Mononuclear cell (primary cell): ENCODE data around the gene PCMTD2. TPM values are rescaled to one million over a fixed set of nuclear protein-coding genes. Genes with fewer than 3 reads are reported as not detected.

Experiments used
- H3K27me3 ChIP-seq: 2 replicates; pipeline ENCODE4 v1.6.0; 2011; ENCODE audit warnings: low read length, control low read depth; ENCODE audit not compliant: insufficient read depth
- H3K4me1 ChIP-seq: 2 replicates; pipeline ENCODE4 v1.5.1; 2011; ENCODE audit warnings: mild to moderate bottlenecking, low read length, control low read depth; ENCODE audit not compliant: insufficient read depth
- H3K4me3 ChIP-seq: 2 replicates; pipeline ENCODE4 v1.5.1; 2011; ENCODE audit warnings: mild to moderate bottlenecking, low read length, moderate library complexity
- H3K9me3 ChIP-seq: 2 replicates; pipeline ENCODE4 v1.5.1; 2011; ENCODE audit warnings: low read depth, mild to moderate bottlenecking, control low read depth, low read length
- total RNA-seq: library from RNA; depleted of rRNA; stranded (reverse); fragments of >200 nt; gene quantifications from one replicate; pipeline ENCODE4 v1.2.3, GENCODE V29; 2012

PCMTD2 gene
- 57.8 TPM for total RNA-seq

DNA sequence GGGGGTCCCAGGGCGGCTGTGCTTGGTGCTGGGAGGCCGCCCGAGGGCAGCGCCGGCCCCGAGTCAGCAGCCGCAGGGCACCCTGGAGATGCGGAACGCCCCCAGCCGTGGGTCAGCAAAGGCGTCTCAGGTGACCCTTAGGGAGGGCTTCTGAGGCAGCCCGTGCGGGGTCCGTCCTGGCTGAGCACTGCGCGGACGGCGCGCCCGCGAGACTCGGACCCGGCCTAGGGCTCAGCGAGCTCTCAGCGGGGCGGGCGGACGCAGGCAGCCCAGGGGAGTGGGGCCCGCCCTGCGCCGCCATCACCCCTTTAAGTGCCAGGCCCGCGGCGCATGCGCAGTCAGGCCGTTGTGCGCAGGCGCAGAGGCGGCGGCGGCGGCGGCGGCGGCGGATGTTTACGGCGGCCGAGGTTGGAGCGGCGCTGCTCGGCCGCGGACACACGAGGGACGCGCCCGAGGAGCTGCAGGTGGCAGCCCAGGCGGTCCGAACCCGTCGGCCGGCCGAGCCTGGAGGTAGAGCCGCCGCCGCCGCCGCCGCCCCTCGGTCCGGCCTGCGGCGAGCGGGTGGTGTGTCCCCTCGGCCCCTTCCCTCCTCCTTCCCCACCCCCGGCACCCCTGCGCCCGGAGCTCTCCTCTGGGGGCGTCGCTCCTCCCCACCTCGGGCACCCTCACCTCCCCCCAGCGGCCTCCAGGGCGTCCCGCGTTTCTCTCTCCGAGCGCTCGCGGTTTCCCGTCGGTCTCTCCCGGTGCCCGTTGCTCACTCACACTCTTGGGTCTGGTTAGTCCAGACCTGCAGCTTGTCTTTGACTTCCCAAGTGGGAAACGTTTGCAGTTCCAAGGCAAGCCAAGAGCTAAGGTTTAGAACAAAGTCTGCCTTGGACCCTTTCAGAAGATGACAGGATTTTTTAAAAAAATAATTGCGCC is at the start of gene PCMTD2:
TSS of gene PCMTD2 (plus strand) at position 388 of the 921 bp plus-strand sequence. CDS start 4,218 bp downstream, outside the sequence.
- Histone ChIP-seq H3K4me3 (peak within 1 kb of the TSS; percentile 70), H3K4me1 (peaks cover 35% of the 10 kb centered on the region), H3K9me3 (no peaks in the 10 kb centered on the region), H3K27me3 (peaks cover under 1% of the 10 kb centered on the region)

DNA sequence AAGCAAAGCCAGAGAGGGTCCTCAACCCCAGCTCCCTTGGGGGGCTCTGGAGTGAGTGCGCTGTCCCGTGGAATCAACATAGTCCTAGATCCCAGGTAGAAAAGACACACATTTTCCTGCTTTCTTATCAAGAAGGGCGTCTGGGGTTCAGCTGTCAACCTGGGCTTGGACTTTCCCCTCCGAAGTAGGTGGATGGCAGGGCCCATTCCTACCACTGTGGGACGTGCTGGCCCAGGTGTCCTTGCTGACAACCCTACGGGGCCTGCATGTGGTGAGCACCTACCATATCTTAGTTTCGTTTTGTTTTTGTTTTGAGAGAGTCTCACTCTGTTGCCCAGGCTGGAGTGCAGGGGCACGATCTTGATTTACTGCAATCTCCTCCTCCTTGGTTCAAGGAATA is 48.9 kb upstream of the PCMTD2 start:
- H3K4me1 ChIP-seq: no peaks in the 10 kb centered on the region
- no peaks in the 10 kb centered on the region for H3K9me3 ChIP-seq
- H3K27me3 ChIP-seq: no peaks in the 10 kb centered on the region
- no peak overlapping the region for H3K4me3 ChIP-seq

DNA sequence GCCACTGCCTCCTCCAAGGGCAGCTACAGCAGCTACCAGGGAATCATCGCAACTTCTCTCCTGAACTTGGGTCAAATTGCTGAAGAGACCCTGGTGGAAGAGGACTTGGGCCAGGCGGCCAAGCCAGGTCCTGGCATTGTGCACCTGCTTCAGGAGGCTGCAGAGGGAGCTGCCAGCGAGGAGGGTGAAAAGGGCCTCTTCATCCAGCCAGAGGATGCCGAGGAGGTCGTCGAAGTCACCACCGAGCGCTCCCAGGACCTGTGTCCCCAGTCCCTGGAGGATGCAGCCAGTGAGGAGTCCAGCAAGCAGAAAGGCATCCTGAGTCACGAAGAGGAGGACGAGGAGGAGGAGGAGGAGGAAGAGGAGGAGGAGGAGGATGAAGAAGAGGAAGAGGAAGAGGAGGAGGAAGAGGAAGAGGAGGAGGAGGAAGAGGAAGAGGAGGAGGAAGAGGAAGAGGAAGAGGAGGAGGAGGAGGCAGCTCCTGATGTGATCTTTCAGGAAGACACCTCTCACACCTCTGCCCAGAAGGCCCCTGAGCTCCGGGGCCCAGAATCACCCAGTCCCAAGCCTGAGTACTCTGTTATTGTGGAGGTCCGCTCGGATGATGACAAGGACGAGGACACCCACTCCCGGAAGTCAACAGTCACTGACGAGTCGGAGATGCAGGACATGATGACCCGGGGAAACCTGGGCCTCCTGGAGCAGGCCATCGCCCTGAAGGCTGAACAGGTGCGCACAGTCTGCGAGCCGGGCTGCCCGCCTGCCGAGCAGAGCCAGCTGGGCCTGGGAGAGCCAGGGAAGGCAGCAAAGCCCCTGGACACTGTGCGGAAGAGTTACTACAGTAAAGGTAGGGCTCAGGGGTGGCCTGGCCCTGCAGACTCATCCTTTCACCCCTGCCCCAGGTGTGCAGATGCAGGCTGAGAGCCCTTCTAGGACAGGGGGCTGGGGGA is 47.6 kb upstream of the PCMTD2 start:
- Histone ChIP-seq H3K9me3 (no peaks in the 10 kb centered on the region), H3K27me3 (no peaks in the 10 kb centered on the region)

DNA sequence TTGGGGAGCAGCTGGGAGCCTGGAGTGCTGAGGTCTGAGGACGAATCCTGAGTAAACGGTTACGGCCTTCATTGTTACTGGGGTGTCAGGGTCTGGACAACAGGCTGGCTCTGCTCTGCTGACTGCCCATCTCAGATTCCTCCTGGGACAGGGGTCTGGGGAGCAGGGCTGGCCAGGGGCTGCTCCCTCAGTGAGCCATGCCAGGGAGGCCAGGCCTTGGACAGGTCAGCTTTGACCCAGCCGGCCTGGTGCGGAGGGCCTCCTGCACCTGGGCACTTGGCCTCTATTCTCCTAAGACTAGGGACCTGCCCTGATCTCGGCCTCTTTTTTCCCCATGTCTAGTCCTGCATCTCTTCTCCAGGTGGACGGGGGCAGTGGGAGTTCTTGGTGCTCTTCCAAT is 46.4 kb upstream of the PCMTD2 start:
- Histone ChIP-seq H3K4me1 (no peaks in the 10 kb centered on the region), H3K4me3 (no peak overlapping the region), H3K27me3 (no peaks in the 10 kb centered on the region), H3K9me3 (no peaks in the 10 kb centered on the region)

More for the DNA sequence above, 47.6 kb upstream of the PCMTD2 start:
- Histone ChIP-seq H3K4me1 (no peaks in the 10 kb centered on the region), H3K4me3 (no peak overlapping the region)

DNA sequence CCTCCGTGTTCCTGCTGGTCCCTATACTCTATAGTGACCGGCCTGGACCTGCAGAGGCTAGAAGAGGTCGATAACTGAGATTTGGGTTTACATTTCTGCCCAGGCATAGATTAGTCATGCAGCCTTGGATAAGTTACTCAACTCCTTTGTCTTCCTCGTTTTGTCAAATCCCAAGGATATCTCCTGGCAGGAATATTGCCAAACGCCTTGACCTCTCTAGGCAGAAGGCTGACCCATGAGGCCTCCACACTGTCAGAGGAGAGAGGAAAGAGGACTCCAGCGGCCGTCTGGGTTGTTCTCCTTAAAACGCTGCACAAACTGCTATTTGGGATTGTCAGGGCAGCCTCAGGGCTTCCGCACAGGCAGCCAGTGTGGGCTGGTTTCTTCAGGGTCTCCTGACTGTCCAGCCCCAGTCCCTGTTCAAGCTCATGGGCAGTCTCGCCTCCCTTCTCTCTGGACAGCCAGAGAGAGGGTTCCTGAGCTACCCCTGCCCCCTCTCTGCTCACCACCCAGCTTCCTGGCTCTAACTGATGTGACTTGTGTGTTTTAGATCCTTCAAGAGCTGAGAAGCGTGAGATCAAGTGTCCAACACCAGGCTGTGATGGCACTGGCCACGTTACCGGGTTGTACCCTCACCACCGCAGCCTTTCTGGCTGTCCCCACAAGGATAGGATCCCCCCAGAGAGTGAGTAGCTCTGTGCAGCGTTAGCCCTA is 44.7 kb upstream of the PCMTD2 start:
- no peaks in the 10 kb centered on the region for H3K4me1 ChIP-seq
- H3K4me3 ChIP-seq: no peak overlapping the region
- H3K27me3 ChIP-seq: no peaks in the 10 kb centered on the region
- H3K9me3 ChIP-seq: no peaks in the 10 kb centered on the region

DNA sequence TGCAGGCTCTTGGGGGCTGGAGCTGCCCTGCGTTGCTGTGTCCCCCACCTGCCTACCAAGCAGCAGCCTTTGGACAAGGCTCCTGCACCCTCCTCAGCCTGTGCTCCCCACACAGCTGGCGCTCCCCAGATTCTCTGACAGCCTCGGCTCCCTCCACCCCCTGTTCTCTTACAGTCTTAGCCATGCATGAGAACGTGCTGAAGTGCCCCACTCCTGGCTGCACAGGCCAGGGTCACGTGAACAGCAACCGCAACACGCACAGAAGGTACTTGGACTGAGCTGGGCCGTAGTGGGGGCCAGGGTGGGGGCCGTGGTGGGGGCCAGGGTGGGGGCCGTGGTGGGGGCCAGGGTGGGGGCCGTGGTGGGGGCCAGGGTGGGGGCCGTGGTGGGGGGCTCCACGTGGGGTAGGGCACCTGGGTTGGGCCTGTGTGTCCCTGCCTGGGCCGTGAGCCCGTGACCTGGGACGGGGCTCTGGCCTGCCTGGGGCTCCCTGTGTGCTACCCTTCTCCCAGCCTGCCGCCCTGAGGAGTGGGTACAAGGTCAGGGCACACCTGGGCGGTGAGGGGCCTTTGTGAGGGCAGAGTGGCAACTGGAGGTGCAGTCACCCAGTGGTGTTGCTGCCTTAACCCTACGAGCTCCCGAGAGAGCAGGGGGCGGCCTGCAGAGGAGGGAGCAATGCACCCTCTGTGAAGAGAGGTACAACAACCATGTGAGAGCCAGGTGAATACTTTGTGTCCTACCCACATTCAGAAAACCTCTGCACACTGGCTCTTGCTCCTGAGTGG is 43.5 kb upstream of the PCMTD2 start:
- Histone ChIP-seq H3K4me3 (no peak overlapping the region), H3K27me3 (no peaks in the 10 kb centered on the region), H3K9me3 (no peaks in the 10 kb centered on the region), H3K4me1 (no peaks in the 10 kb centered on the region)

DNA sequence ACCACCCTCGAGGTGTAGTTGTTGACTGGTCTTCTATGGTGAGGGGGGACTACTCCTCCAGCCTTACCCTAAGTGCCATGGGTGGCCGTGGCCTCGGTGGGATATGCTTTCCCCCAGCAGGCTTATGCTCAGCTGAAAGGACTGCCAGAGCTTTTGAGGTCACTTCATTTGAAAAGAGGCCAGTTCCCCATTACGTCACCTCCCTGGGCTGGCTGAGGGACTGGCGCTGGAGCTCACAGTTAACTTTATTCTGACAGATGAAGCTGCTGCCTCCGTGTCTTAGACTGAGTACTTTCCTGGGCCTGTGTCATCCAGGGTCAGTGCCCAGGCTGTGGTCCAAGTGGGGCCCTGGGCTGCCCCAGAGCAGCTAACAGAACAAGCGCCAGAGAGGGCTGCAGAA is 42.8 kb upstream of the PCMTD2 start:
- no peaks in the 10 kb centered on the region for H3K27me3 ChIP-seq
- H3K9me3 ChIP-seq: no peaks in the 10 kb centered on the region
- no peaks in the 10 kb centered on the region for H3K4me1 ChIP-seq
- no peak overlapping the region for H3K4me3 ChIP-seq

DNA sequence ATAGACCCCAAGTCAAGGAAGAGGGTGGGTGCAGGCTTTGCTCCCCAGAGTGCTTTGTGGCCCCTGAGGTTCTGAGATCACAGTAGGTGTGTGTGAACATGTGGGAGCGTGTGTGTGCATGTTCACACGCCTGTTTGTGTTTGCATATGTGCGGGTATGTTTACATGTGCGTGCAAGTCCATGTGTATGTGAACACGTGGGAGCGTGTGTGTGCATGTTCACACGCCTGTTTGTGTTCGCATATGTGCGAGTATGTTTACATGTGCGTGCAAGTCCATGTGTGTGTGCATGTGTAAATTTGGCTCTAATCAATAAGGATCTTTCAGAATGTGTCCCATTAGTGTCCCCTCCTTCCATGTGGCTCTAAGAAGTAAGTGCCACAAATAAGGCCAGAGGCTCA is 41.4 kb upstream of the PCMTD2 start:
- no peaks in the 10 kb centered on the region for H3K27me3 ChIP-seq
- H3K4me1 ChIP-seq: no peaks in the 10 kb centered on the region
- H3K4me3 ChIP-seq: no peak overlapping the region
- no peaks in the 10 kb centered on the region for H3K9me3 ChIP-seq

DNA sequence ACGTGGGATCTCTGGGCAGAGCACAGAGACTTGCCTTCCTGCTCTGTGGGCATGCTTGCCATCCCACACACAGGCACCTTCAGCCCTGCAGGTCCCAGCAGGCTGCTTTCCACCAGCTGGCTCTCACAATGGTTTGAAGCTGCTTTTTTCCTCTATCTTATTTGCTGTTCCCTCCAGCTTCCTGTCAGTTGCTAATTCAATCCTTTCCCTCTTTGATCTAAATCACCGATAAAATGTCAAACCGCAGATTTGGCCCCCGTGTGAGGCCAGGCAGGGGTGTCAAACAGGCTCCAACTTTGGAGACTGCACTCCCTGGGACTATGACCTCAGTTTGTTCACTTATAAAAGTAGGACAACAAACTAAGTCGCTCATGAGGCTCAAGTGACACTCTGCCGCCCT is 40.6 kb upstream of the PCMTD2 start:
- no peak overlapping the region for H3K4me3 ChIP-seq
- H3K9me3 ChIP-seq: no peaks in the 10 kb centered on the region
- H3K4me1 ChIP-seq: no peaks in the 10 kb centered on the region

DNA sequence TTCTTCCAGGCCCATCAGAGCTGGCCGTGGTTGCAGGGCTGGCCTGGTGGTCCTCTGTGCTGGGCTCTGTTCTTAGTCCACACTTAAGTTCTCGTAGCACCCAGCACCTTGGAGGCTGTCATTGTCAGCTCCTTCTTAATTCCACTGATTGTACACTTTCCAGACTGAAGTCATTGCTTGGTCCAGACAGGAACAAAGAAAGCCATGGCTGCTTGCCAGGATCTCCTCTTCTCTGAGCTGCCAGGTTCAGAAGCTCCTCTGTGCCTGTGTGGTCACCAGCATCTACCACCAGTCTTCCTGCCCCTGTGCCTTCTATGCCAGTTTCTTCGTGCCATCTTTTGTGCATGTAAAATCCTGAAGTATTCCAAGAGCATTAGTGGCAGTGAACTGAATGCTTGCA is 39.5 kb upstream of the PCMTD2 start:
- Histone ChIP-seq H3K27me3 (no peaks in the 10 kb centered on the region), H3K9me3 (no peaks in the 10 kb centered on the region), H3K4me3 (no peak overlapping the region), H3K4me1 (no peaks in the 10 kb centered on the region)

More for the DNA sequence above, 40.6 kb upstream of the PCMTD2 start:
- no peaks in the 10 kb centered on the region for H3K27me3 ChIP-seq

DNA sequence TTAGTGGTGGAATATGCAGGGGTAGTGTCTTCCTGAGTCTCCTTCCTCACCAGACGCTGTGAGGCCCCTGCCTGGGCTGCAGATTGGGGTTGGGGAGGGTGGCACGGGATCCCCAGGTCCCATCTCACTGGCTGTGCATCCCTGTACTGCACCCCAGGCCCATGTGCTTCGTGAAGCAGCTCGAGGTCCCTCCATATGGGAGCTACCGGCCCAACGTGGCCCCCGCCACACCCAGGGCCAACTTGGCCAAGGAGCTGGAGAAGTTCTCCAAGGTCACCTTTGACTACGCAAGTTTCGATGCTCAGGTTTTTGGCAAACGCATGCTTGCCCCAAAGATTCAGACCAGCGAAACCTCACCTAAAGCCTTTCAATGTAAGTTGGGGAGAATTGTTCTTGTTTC is 38.6 kb upstream of the PCMTD2 start:
- Histone ChIP-seq H3K27me3 (no peaks in the 10 kb centered on the region), H3K4me3 (no peak overlapping the region), H3K9me3 (no peaks in the 10 kb centered on the region), H3K4me1 (no peaks in the 10 kb centered on the region)

DNA sequence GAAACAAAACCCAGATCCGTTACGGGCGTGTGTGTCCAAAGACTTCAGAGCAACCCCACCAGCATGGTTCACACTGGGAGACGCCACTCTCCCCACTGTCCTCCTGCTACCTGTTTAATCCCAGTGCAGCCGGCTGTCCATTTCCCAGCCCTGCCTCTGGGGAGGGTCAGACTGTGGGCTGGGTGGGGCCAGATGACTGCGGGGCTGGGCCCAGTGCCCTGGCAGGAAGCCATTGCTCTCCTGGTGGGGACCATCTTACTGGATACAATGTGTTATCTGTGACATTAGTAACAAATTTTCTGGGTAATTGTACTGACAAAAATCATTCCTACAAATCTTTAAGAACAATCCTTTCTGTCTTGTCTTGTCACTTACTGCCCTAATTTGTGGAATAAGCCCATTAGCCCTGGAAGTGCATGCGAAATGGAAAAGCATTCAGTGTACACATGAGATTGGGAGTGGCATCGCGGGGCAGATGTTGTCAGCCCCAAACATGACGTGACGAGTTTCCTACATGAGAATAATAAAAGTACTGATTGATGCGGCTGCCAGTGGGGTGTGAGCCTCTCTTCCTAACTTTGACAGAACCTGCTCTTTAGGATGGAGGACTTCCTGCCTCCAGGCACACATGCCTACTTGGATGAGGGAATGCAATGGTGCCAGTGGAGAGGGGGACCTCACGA is 37.9 kb upstream of the PCMTD2 start:
- Histone ChIP-seq H3K27me3 (no peaks in the 10 kb centered on the region), H3K9me3 (no peaks in the 10 kb centered on the region), H3K4me1 (no peaks in the 10 kb centered on the region), H3K4me3 (no peak overlapping the region)

DNA sequence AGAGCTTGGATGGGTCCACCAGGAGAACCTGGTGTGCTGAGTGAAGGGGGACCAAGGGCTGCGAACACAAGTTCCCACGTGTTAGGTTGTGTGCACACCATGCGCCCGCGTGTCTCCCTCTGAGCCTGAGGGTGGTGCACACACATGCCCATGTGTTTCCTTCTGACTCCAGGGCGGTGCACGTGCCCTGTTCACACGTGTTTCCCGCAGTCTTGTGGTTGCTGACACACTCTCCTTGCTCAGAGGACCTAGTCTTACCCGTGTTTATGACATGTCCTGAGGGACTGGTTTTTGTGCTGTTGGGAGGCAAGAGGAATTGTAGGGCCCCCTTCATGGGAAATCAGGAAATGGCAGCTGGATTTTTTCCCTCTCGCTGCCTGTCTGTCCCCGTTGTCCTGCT is 36.3 kb upstream of the PCMTD2 start:
- Histone ChIP-seq H3K27me3 (no peaks in the 10 kb centered on the region), H3K4me3 (no peak overlapping the region), H3K9me3 (no peaks in the 10 kb centered on the region), H3K4me1 (no peaks in the 10 kb centered on the region)

DNA sequence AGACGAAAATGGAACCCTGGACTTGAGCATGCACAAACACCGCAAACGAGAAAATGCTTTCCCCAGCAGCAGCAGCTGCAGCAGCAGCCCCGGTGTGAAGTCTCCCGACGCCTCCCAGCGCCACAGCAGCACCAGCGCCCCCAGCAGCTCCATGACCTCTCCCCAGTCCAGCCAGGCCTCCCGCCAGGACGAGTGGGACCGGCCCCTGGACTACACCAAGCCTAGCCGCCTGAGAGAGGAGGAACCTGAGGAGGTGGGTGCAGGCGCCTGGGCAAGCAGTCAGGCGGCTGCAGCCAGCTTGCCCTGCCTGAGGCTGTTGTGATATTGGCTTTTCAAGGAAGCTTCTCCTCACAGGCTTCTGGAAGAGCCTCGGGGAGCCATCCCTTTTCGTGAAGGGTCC is 35.8 kb upstream of the PCMTD2 start:
- no peaks in the 10 kb centered on the region for H3K4me1 ChIP-seq
- no peaks in the 10 kb centered on the region for H3K9me3 ChIP-seq
- H3K27me3 ChIP-seq: no peaks in the 10 kb centered on the region
- H3K4me3 ChIP-seq: no peak overlapping the region
